WTC11 (cell line): Measurements from ENCODE around the gene PARM1. TPM values are rescaled to one million over a fixed set of nuclear protein-coding genes. Genes with fewer than 3 reads are reported as not detected.

Experiments used
- ATAC-seq: fragments of 200-7000 bp; cut with Tn5 transposase; 2 replicates; pipeline ENCODE4 v1.10.0; 2021; ENCODE audit warnings: mild to moderate bottlenecking, moderate library complexity
- CTCF ChIA-PET: fragments of 300-600 bp; sonication (Branson Sonifier 250); formaldehyde crosslinking; loops from one replicate; lab custom pipeline; 2021; ENCODE audit warnings: antibody characterized with exemption; lab: Charles Lee
- POLR2A ChIA-PET: fragments of 350-600 bp; sonication (Branson Sonifier 250); formaldehyde crosslinking; loops from one replicate; lab custom pipeline; 2021; ENCODE audit warnings: antibody characterized with exemption; lab: Charles Lee
- DNase-seq: peaks from one replicate; pipeline ENCODE4 v3.0.0; 2021; ENCODE audit warnings: low spot score
- H3K27ac Mint-ChIP-seq: 2 replicates; pipeline ENCODE4 v1.8.0; 2021; ENCODE audit warnings: mixed read lengths
- H3K27me3 Mint-ChIP-seq: 2 replicates; pipeline ENCODE4 v1.8.0; 2021; ENCODE audit warnings: low read depth, mild to moderate bottlenecking, moderate library complexity, mixed read lengths
- H3K36me3 Mint-ChIP-seq: 2 replicates; pipeline ENCODE4 v1.8.0; 2021; ENCODE audit warnings: mixed read lengths
- H3K4me1 Mint-ChIP-seq: 2 replicates; pipeline ENCODE4 v1.8.0; 2022; ENCODE audit warnings: mixed read lengths
- H3K4me3 Mint-ChIP-seq: 2 replicates; pipeline ENCODE4 v1.8.0; 2021; ENCODE audit warnings: mild to moderate bottlenecking, moderate library complexity, mixed read lengths
- H3K9me3 Mint-ChIP-seq: 2 replicates; pipeline ENCODE4 v1.8.0; 2021; ENCODE audit warnings: mixed read lengths
- AFF4 ChIP-seq: sonication (generic); formaldehyde crosslinking; IDR thresholded peaks from 2 replicates; pipeline ENCODE4 v1.8.1; 2023; ENCODE audit warnings: mild to moderate bottlenecking, missing genetic modification reagents, borderline replicate concordance
- E2F4 ChIP-seq: sonication (generic); formaldehyde crosslinking; IDR thresholded peaks from 2 replicates; pipeline ENCODE4 v1.8.1; 2022; ENCODE audit warnings: low read depth, mild to moderate bottlenecking, moderate library complexity, missing genetic modification reagents, borderline replicate concordance
- ESRRA ChIP-seq: sonication (generic); formaldehyde crosslinking; IDR thresholded peaks from 2 replicates; pipeline ENCODE4 v1.8.1; 2022; ENCODE audit warnings: mild to moderate bottlenecking, missing genetic modification reagents, borderline replicate concordance
- ETV6 ChIP-seq: sonication (generic); formaldehyde crosslinking; IDR thresholded peaks from 2 replicates; pipeline ENCODE4 v1.8.1; 2022; ENCODE audit warnings: mild to moderate bottlenecking, missing genetic modification reagents
- GTF2I ChIP-seq: fragments of 250-450 bp; sonication (Bioruptor Pico); conservative IDR thresholded peaks from 2 replicates; pipeline ENCODE4 v1.4.0; 2021; ENCODE audit warnings: mild to moderate bottlenecking
- HMGA2 ChIP-seq: fragments of 250-450 bp; sonication (Bioruptor Pico); IDR thresholded peaks from 2 replicates; pipeline ENCODE4 v1.4.0; 2021; ENCODE audit warnings: mild to moderate bottlenecking, moderate library complexity
- HMGXB4 ChIP-seq: sonication (generic); formaldehyde crosslinking; IDR thresholded peaks from 2 replicates; pipeline ENCODE4 v1.8.1; 2023; ENCODE audit warnings: mild to moderate bottlenecking, moderate library complexity, missing genetic modification reagents
- IRF2 ChIP-seq: sonication (generic); formaldehyde crosslinking; IDR thresholded peaks from 2 replicates; pipeline ENCODE4 v1.8.0; 2022; ENCODE audit warnings: low read depth, missing genetic modification reagents, borderline replicate concordance
- JAZF1 ChIP-seq: fragments of 250-450 bp; sonication (Bioruptor Pico); IDR thresholded peaks from 2 replicates; pipeline ENCODE4 v1.9.0; 2021; ENCODE audit warnings: moderate library complexity, mild to moderate bottlenecking, inconsistent platforms
- KAT7 ChIP-seq: sonication (generic); formaldehyde crosslinking; IDR thresholded peaks from 2 replicates; pipeline ENCODE4 v1.8.1; 2023; ENCODE audit warnings: missing genetic modification reagents, mild to moderate bottlenecking, borderline replicate concordance
- NR3C1 ChIP-seq: sonication (generic); formaldehyde crosslinking; conservative IDR thresholded peaks from 2 replicates; pipeline ENCODE4 v1.8.1; 2023; ENCODE audit warnings: low read depth, mild to moderate bottlenecking, missing genetic modification reagents
- TEAD1 ChIP-seq: sonication (generic); formaldehyde crosslinking; IDR thresholded peaks from 2 replicates; pipeline ENCODE4 v1.8.0; 2022; ENCODE audit warnings: mild to moderate bottlenecking, missing genetic modification reagents
- ZNF121 ChIP-seq: sonication (generic); formaldehyde crosslinking; IDR thresholded peaks from 2 replicates; pipeline ENCODE4 v1.8.0; 2023; ENCODE audit warnings: missing genetic modification reagents
- ZNF416 ChIP-seq: fragments of 250-450 bp; sonication (Bioruptor Pico); IDR thresholded peaks from 2 replicates; pipeline ENCODE4 v1.9.0; 2021; ENCODE audit warnings: mild to moderate bottlenecking, inconsistent platforms
- ZNF671 ChIP-seq: fragments of 250-450 bp; sonication (Bioruptor Pico); IDR thresholded peaks from 2 replicates; pipeline ENCODE4 v1.8.0; 2021; ENCODE audit warnings: mild to moderate bottlenecking
- total RNA-seq: library from RNA; stranded (reverse); gene quantifications from 3 replicates; pipeline ENCODE4 v1.2.3, GENCODE V29; 2021
- TF ChIP-seq, protein P1 (sequence below): sonication (generic); formaldehyde crosslinking; IDR thresholded peaks from 2 replicates; pipeline ENCODE4 v1.8.1; 2022; ENCODE audit warnings: low read depth, missing genetic modification reagents, borderline replicate concordance
- TF ChIP-seq, protein P2 (sequence below): sonication (generic); formaldehyde crosslinking; IDR thresholded peaks from 2 replicates; pipeline ENCODE4 v1.8.0; 2022; ENCODE audit warnings: missing genetic modification reagents

The PARM1 gene
- total RNA-seq, 1 experiment from 2014 or later = 6.3 TPM

DNA sequence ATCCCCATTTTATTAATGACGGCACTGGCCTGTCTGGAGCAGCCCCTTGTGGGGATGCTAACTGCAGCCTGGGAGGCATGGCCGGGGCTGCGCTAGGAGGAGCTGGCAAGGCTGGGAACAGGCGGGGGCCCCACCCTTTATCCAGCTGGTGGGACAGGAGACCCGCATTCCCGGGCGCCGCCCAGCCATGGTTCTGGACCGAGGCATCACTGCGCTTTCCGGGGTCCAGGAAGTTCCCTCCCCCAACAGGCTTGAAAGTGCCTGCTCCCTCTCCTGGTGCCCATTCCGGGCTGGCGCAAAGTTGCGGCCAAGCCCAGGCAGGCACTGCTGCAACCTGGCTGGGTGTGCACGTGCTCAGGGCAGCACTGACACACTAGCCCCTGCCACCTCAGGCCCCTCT is 124.5 kb downstream of the PARM1 start:
- no peak for DNase-seq
- CTCF ChIA-PET = no interaction called here

DNA sequence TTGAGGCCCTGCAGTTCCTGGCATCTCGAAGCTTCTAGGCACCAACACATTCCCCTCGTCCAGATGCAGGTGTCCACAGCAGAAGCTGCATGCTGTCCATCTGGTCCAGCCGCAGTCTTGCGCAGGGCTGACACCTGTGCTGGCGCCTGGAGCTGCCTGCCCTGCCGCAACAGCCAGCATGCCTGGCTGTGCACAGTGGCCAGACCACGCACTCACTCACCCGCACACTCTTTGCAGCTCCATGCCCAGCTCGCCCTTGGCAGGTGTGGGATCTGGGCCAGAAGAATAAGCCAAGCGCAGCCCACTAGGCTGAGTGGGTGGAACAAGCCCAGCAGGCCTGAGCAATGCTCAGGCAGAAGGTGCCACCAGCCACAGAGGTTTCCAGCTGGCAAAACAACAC is 125.6 kb downstream of the PARM1 start:
- ChIA-PET CTCF (interaction anchor here (0.8 kb wide), 1 partner anchor 11 kb away, joined by 3 read pairs; no protein-coding TSS in a partner anchor), POLR2A (no interaction called here)
- no peaks in the 10 kb centered on the region for H3K9me3 Mint-ChIP-seq
- DNase-seq = no peak
- H3K36me3 Mint-ChIP-seq = no peaks in the 10 kb centered on the region
- H3K27me3 Mint-ChIP-seq = no peaks in the 10 kb centered on the region
- no peak overlapping the region for H3K4me3 Mint-ChIP-seq
- H3K4me1 Mint-ChIP-seq = 0 out of 2 replicates have a peak, but pooled peaks cover 3% of the 10 kb centered on the region
- H3K27ac Mint-ChIP-seq = no peak overlapping the region
- ATAC-seq = no peak
- TF ChIP-seq AFF4 (CRISPR knock-in tag) (no peak), ZNF671 (no peak), GTF2I (CRISPR knock-in tag) (no peak), TEAD1 (no peak), HMGA2 (CRISPR knock-in tag) (no peak), ZNF121 (no peak), JAZF1 (CRISPR knock-in tag) (no peak), NR3C1 (CRISPR knock-in tag) (no peak), ZNF416 (CRISPR knock-in tag) (no peak)
- TF ChIP-seq, protein P1, sequence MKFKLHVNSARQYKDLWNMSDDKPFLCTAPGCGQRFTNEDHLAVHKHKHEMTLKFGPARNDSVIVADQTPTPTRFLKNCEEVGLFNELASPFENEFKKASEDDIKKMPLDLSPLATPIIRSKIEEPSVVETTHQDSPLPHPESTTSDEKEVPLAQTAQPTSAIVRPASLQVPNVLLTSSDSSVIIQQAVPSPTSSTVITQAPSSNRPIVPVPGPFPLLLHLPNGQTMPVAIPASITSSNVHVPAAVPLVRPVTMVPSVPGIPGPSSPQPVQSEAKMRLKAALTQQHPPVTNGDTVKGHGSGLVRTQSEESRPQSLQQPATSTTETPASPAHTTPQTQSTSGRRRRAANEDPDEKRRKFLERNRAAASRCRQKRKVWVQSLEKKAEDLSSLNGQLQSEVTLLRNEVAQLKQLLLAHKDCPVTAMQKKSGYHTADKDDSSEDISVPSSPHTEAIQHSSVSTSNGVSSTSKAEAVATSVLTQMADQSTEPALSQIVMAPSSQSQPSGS (CRISPR knock-in tag) = no peak

More for the DNA sequence above, 124.5 kb downstream of the PARM1 start:
- Mint-ChIP-seq H3K4me1 (0 out of 2 replicates have a peak, but pooled peaks cover 3% of the 10 kb centered on the region), H3K9me3 (no peaks in the 10 kb centered on the region), H3K27me3 (no peaks in the 10 kb centered on the region), H3K27ac (no peak overlapping the region), H3K4me3 (no peak overlapping the region), H3K36me3 (no peaks in the 10 kb centered on the region)
- ATAC-seq = no peak
- POLR2A ChIA-PET = no interaction called here
- no peak for TF ChIP-seq ESRRA
- no peak for TF ChIP-seq HMGXB4 (CRISPR knock-in tag)

DNA sequence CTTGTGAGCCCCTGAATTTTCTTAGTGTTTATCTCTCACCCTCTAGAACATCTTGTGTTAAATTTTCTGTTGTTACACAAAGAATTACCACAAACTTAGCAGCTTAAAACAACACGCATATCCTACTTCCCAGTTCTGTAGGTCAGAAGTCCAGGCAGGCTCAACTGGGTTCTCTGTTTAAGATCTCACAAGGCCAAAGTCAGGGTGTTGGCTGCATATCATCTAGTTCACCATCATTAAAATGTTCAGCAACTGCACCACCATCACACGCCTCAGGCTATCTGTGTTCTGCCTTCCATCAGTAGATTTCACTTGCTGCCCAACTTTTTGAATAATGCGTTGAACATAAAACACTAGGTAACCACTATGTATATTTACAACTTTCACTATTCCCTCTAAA is 130.5 kb downstream of the PARM1 start:
- H3K27me3 Mint-ChIP-seq = no peaks in the 10 kb centered on the region
- ChIA-PET CTCF (no interaction called here), POLR2A (no interaction called here)
- no peaks in the 10 kb centered on the region for H3K36me3 Mint-ChIP-seq
- DNase-seq (no peak), ATAC-seq (no peak)
- no peaks in the 10 kb centered on the region for H3K4me1 Mint-ChIP-seq
- H3K4me3 Mint-ChIP-seq = no peak overlapping the region
- H3K27ac Mint-ChIP-seq = no peak overlapping the region
- H3K9me3 Mint-ChIP-seq = peaks cover 7% of the 10 kb centered on the region; the same call in 1 of the 2 replicates
- TF ChIP-seq E2F4 = no peak
- TF ChIP-seq IRF2 (CRISPR knock-in tag) = no peak
- TF ChIP-seq, protein P2, sequence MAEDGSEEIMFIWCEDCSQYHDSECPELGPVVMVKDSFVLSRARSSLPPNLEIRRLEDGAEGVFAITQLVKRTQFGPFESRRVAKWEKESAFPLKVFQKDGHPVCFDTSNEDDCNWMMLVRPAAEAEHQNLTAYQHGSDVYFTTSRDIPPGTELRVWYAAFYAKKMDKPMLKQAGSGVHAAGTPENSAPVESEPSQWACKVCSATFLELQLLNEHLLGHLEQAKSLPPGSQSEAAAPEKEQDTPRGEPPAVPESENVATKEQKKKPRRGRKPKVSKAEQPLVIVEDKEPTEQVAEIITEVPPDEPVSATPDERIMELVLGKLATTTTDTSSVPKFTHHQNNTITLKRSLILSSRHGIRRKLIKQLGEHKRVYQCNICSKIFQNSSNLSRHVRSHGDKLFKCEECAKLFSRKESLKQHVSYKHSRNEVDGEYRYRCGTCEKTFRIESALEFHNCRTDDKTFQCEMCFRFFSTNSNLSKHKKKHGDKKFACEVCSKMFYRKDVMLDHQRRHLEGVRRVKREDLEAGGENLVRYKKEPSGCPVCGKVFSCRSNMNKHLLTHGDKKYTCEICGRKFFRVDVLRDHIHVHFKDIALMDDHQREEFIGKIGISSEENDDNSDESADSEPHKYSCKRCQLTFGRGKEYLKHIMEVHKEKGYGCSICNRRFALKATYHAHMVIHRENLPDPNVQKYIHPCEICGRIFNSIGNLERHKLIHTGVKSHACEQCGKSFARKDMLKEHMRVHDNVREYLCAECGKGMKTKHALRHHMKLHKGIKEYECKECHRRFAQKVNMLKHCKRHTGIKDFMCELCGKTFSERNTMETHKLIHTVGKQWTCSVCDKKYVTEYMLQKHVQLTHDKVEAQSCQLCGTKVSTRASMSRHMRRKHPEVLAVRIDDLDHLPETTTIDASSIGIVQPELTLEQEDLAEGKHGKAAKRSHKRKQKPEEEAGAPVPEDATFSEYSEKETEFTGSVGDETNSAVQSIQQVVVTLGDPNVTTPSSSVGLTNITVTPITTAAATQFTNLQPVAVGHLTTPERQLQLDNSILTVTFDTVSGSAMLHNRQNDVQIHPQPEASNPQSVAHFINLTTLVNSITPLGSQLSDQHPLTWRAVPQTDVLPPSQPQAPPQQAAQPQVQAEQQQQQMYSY (CRISPR knock-in tag) = no peak
- TF ChIP-seq KAT7 (CRISPR knock-in tag) = no peak
- no peak for TF ChIP-seq ETV6 (CRISPR knock-in tag)
- TF ChIP-seq AFF4 (CRISPR knock-in tag) = no peak
